Measurements from ENCODE around the gene UGT1A8. TPM values are rescaled to one million over a fixed set of nuclear protein-coding genes. Genes with fewer than 3 reads are reported as not detected.

Gene UGT1A8
- total RNA-seq, 1 experiment from 2014 or later = not detected

GRCh38 chr2:233688341-233688740, 70.9 kb downstream of the UGT1A8 start:
- Histone ChIP-seq H3K27ac (ENCODE audit: low read depth, low read length) (no peak overlapping the region), H2AFZ (ENCODE audit: low read depth, low read length, poor library complexity, severe bottlenecking) (no peak overlapping the region), H3K9me3 (ENCODE audit: control insufficient read depth in 1 of 2, insufficient read depth in 1 of 2, low read depth in 1 of 2, low read length in 2 of 2) (no peaks in the 10 kb centered on the region), H3K79me2 (ENCODE audit: insufficient read depth, low read length) (no peaks in the 10 kb centered on the region), H3K27me3 (ENCODE audit: insufficient read depth, low read length) (no peaks in the 10 kb centered on the region), H3K4me2 (ENCODE audit: low read length) (no peak overlapping the region), H3K4me3 (replicated peaks in 1 of 2; ENCODE audit: low read depth in 1 of 2, low read length in 2 of 2) (no peak overlapping the region), H3K36me3 (ENCODE audit: control insufficient read depth in 1 of 2, insufficient read depth in 2 of 2, low read length in 2 of 2) (no peaks in the 10 kb centered on the region), H3K9me2 (ENCODE audit: insufficient read depth) (no peaks in the 10 kb centered on the region), H3K4me1 (ENCODE audit: control insufficient read depth in 1 of 2, insufficient read depth in 2 of 2, low read length in 2 of 2) (no peaks in the 10 kb centered on the region), H4K20me1 (ENCODE audit: insufficient read depth) (no peaks in the 10 kb centered on the region), H3K9ac (ENCODE audit: low read length) (no peak overlapping the region)
- no TSS peak for BruUV-seq (replicated peaks)
- DNase-seq (ENCODE audit: low read depth, low spot score) (no peak), ATAC-seq (no peak)
- ChIA-PET CTCF (interaction anchor here (1.4 kb wide), 1 partner anchor 23 kb away, joined by 5 read pairs; no protein-coding TSS in a partner anchor), RAD21 (ENCODE audit: low non-redundant PET in 1 of 2, low total read pairs in 2 of 2, uncharacterized antibody in 2 of 2, unreplicated experiment in 2 of 2) (no interaction called here), POLR2A (no interaction called here)
- intact Hi-C loops (cut with micrococcal nuclease) = no loop called here
- TF ChIP-seq POLR2AphosphoS5 (IDR thresholded peaks at IDR 0.05; ENCODE audit: low read depth, low read length) = no peak
- no peak for TF ChIP-seq ZBTB33 (IDR thresholded peaks at IDR 0.05; ENCODE audit: extremely low read depth, insufficient replicate concordance, low read length)
- TF ChIP-seq ZNF274 (IDR thresholded peaks at IDR 0.05; ENCODE audit: low read depth, low read length) = no peak
- no peak for TF ChIP-seq CBX3 (IDR thresholded peaks at IDR 0.05; ENCODE audit: low read depth)
- TF ChIP-seq JUND (IDR thresholded peaks at IDR 0.05) = no peak
- no peak for TF ChIP-seq FOSL1 (IDR thresholded peaks at IDR 0.05; ENCODE audit: low read depth)
- no peak for TF ChIP-seq EZH2 (IDR thresholded peaks at IDR 0.05)
- TF ChIP-seq SIN3A (IDR thresholded peaks at IDR 0.05; ENCODE audit: low read depth) = no peak
- no peak for TF ChIP-seq CEBPB (IDR thresholded peaks at IDR 0.05; ENCODE audit: low read depth)
- TF ChIP-seq YY1 (IDR thresholded peaks at IDR 0.05; ENCODE audit: extremely low read depth, insufficient replicate concordance, low read depth, low read length) = no peak
- no peak for TF ChIP-seq CTCF (IDR thresholded peaks at IDR 0.05 in 2 of 3, conservative IDR thresholded peaks at IDR 0.05 in 1 of 3; ENCODE audit: borderline replicate concordance in 1 of 3, insufficient read depth in 1 of 3, low read depth in 2 of 3, low read length in 2 of 3)
- TF ChIP-seq EGR1 (IDR thresholded peaks at IDR 0.05; ENCODE audit: low read depth) = no peak
- TF ChIP-seq TCF7L2 (IDR thresholded peaks at IDR 0.05; ENCODE audit: borderline replicate concordance, extremely low read depth, insufficient read depth, insufficient read length) = no peak
